GM18502 (cell line): ENCODE results near the gene SNX8.
"Not testable (repeated sequence)": the region's sequence is repeated elsewhere in the genome, so short reads cannot be mapped to it uniquely, and the experiment has no call there.

Source experiments
- ATAC-seq: cut with Tn5 transposase; IDR thresholded peaks from one replicate; pipeline ENCODE4 v1.9.1; 2021; ENCODE audit warnings: mild to moderate bottlenecking; ENCODE audit not compliant: unreplicated experiment, poor library complexity

The SNX8 gene

GRCh38 chr7:2269991-2270460 lies 44.2 kb downstream of the SNX8 start:
- ATAC-seq: no peak

- ATAC-seq: not testable (repeated sequence)
These were observed 44.9 kb downstream of the SNX8 start for GRCh38 chr7:2269089-2269990.

GRCh38 chr7:2266911-2267310 lies 47.3 kb downstream of the SNX8 start:
- no peak for ATAC-seq

GRCh38 chr7:2264158-2264557 lies 50.1 kb downstream of the SNX8 start:
- ATAC-seq: no peak

- ATAC-seq: no peak
These were observed 51.1 kb downstream of the SNX8 start for GRCh38 chr7:2263176-2263575.

- no peak for ATAC-seq
These were observed 52.6 kb downstream of the SNX8 start for GRCh38 chr7:2261611-2262010.

GRCh38 chr7:2260820-2261219 lies 53.4 kb downstream of the SNX8 start:
- no peak for ATAC-seq

- no peak for ATAC-seq
These were observed 54.8 kb downstream of the SNX8 start for GRCh38 chr7:2259480-2259879.

GRCh38 chr7:2258661-2259365 lies 55.4 kb downstream of the SNX8 start:
- peak; percentile 85 for ATAC-seq

GRCh38 chr7:2257651-2258050 lies 56.6 kb downstream of the SNX8 start:
- no peak for ATAC-seq

- ATAC-seq: no peak
These were observed 57.1 kb downstream of the SNX8 start for GRCh38 chr7:2257046-2257551.

- ATAC-seq: no peak
These were observed 57.8 kb downstream of the SNX8 start for GRCh38 chr7:2256306-2257045.

GRCh38 chr7:2255145-2256139 lies 58.8 kb downstream of the SNX8 start:
- no peak for ATAC-seq

GRCh38 chr7:2254429-2255144 lies 59.7 kb downstream of the SNX8 start:
- no peak for ATAC-seq

GRCh38 chr7:2253525-2254244 lies 60.6 kb downstream of the SNX8 start:
- no peak for ATAC-seq

GRCh38 chr7:2253021-2253420 lies 61.2 kb downstream of the SNX8 start:
- no peak for ATAC-seq

- no peak for ATAC-seq
These were observed 62.1 kb downstream of the SNX8 start for GRCh38 chr7:2251841-2252771.
